DND-41 (cell line): ENCODE data around the gene DCANP1.

ENCODE experiments used
- EZH2 ChIP-seq: IDR thresholded peaks from 3 replicates; pipeline ENCODE4 v1.6.1; 2012; ENCODE audit warnings: borderline replicate concordance, low read depth, mild to moderate bottlenecking, moderate library complexity, low read length, inconsistent platforms; ENCODE audit not compliant: severe bottlenecking
- TF ChIP-seq, protein P1 (sequence below): IDR thresholded peaks from 2 replicates; pipeline ENCODE4 v1.5.1; 2012; ENCODE audit warnings: borderline replicate concordance, low read length, moderate library complexity, mild to moderate bottlenecking; ENCODE audit not compliant: poor library complexity, severe bottlenecking; ENCODE audit errors: extremely low read depth

DNA sequence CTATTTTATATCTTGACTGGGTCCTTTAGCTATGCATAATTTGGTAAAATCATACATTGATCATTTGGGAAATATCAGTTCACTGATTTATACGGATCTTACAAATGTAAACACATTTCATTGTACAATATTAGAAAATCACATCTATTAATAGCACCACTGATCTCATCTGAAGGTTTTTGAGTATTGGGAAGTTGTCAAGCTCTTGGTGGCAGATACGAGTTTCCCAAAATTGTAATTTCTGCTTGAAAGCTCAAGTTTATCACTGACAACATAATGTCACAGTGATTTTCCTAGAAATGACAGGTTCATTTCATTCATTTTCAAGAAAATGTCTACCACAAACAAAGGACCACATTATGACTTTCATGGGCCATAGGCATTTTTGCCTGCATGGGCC, 45.1 kb downstream of the DCANP1 start:
- no peak for TF ChIP-seq EZH2
- TF ChIP-seq, protein P1, sequence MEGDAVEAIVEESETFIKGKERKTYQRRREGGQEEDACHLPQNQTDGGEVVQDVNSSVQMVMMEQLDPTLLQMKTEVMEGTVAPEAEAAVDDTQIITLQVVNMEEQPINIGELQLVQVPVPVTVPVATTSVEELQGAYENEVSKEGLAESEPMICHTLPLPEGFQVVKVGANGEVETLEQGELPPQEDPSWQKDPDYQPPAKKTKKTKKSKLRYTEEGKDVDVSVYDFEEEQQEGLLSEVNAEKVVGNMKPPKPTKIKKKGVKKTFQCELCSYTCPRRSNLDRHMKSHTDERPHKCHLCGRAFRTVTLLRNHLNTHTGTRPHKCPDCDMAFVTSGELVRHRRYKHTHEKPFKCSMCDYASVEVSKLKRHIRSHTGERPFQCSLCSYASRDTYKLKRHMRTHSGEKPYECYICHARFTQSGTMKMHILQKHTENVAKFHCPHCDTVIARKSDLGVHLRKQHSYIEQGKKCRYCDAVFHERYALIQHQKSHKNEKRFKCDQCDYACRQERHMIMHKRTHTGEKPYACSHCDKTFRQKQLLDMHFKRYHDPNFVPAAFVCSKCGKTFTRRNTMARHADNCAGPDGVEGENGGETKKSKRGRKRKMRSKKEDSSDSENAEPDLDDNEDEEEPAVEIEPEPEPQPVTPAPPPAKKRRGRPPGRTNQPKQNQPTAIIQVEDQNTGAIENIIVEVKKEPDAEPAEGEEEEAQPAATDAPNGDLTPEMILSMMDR, result no peak
